NK-92 treated with Interleukin-12 subunit alpha and Interleukin-12 subunit beta, amount 100 ng/mL, for 24 hours (cell line): Measurements from ENCODE around the gene ZFYVE1.
A peak's percentile ranks its signal among the peaks of the same experiment; 100 is the strongest.
"Not testable (repeated sequence)": the region's sequence is repeated elsewhere in the genome, so short reads cannot be mapped to it uniquely, and the experiment has no call there.

ENCODE experiments used
- DNase-seq: peaks from one replicate; lab custom pipeline; 2025; lab: John Stamatoyannopoulos, UW

ZFYVE1 gene

GRCh38 chr14:73026845-73027542 lies at the start of gene ZFYVE1:
TSS of gene ZFYVE1 (minus strand) at chr14:73027106. CDS start at chr14:73024508, 2,598 bp downstream.
- DNase-seq: peak; percentile 92

GRCh38 chr14:73069585-73069984 lies 42.7 kb upstream of the ZFYVE1 start:
- no peak for DNase-seq

GRCh38 chr14:73058922-73059673 lies 32.2 kb upstream of the ZFYVE1 start:
- DNase-seq: peak; percentile 41

- peak; percentile 90 for DNase-seq
Observed at GRCh38 chr14:73058224-73058921, 31.5 kb upstream of the ZFYVE1 start, which contains the start of gene RBM25. TSS of gene RBM25 (plus strand) at chr14:73058534. CDS start at chr14:73071642, 13,108 bp downstream.

- DNase-seq: no peak
Observed at GRCh38 chr14:73057944-73058223, 31.0 kb upstream of the ZFYVE1 start.

GRCh38 chr14:73055251-73055650 lies 28.3 kb upstream of the ZFYVE1 start:
- DNase-seq: no peak

- no peak for DNase-seq
Observed at GRCh38 chr14:73049428-73049827, 22.5 kb upstream of the ZFYVE1 start.

GRCh38 chr14:73047808-73048207 lies 20.9 kb upstream of the ZFYVE1 start:
- no peak for DNase-seq

GRCh38 chr14:73036706-73037450 lies 10.0 kb upstream of the ZFYVE1 start:
- not testable (repeated sequence) for DNase-seq

GRCh38 chr14:73027984-73028383 lies 1.1 kb upstream of the ZFYVE1 start:
- no peak for DNase-seq

- DNase-seq: no peak
Observed at GRCh38 chr14:73027546-73027945, 640 bp upstream of the ZFYVE1 start.

- DNase-seq: no peak
Observed at GRCh38 chr14:73026243-73026844, 562 bp downstream of the ZFYVE1 start.

- no peak for DNase-seq
Observed at GRCh38 chr14:73025544-73025943, 1.4 kb downstream of the ZFYVE1 start.

- no peak for DNase-seq
Observed at GRCh38 chr14:73022051-73022450, 4.9 kb downstream of the ZFYVE1 start.

GRCh38 chr14:73016011-73016410 lies 10.9 kb downstream of the ZFYVE1 start:
- DNase-seq: not testable (repeated sequence)

GRCh38 chr14:73015552-73015951 lies 11.4 kb downstream of the ZFYVE1 start:
- not testable (repeated sequence) for DNase-seq

- no peak for DNase-seq
Observed at GRCh38 chr14:73014105-73014504, 12.8 kb downstream of the ZFYVE1 start.

- not testable (repeated sequence) for DNase-seq
Observed at GRCh38 chr14:73011189-73011588, 15.7 kb downstream of the ZFYVE1 start.

GRCh38 chr14:73008501-73008900 lies 18.4 kb downstream of the ZFYVE1 start:
- no peak for DNase-seq

GRCh38 chr14:73007835-73008234 lies 19.1 kb downstream of the ZFYVE1 start:
- no peak for DNase-seq

- not testable (repeated sequence) for DNase-seq
Observed at GRCh38 chr14:73004641-73005040, 22.3 kb downstream of the ZFYVE1 start.

GRCh38 chr14:73003681-73004080 lies 23.2 kb downstream of the ZFYVE1 start:
- no peak for DNase-seq
